Lung (tissue), 12 donors: ENCODE results near the gene ADAMTS12. TPM values are rescaled to one million over a fixed set of nuclear protein-coding genes. Genes with fewer than 3 reads are reported as not detected.

ENCODE experiments used
- ATAC-seq: fragments of 200-7000 bp; cut with Tn5 transposase; one replicate; pipeline ENCODE4 v1.9.1; 2020; ENCODE audit warnings: moderate number of reproducible peaks; ENCODE audit not compliant: insufficient read depth, low FRiP score
- DNase-seq, 3 donors: peaks; one replicate each; pipeline ENCODE4 v3.0.0-alpha.2; 2013 to 2017
- H3K27ac ChIP-seq, 2 donors: one replicate each; pipeline ENCODE4 v1.5.1; 2013; ENCODE audit warnings: mild to moderate bottlenecking in 2 of 2, moderate library complexity in 2 of 2, control low read depth in 1 of 2, inconsistent platforms in 1 of 2, low read depth in 1 of 2, low read length in 1 of 2
- H3K27me3 ChIP-seq, 3 donors: one replicate each; pipeline ENCODE4 v1.5.1; 2013; ENCODE audit warnings: low read length in 2 of 3; ENCODE audit not compliant: control insufficient read depth in 3 of 3, insufficient read depth in 3 of 3
- H3K36me3 ChIP-seq, 4 donors: one replicate each; pipeline ENCODE4 v1.5.1; 2013; ENCODE audit warnings: low read length in 4 of 4, mild to moderate bottlenecking in 1 of 4, moderate library complexity in 1 of 4; ENCODE audit not compliant: control insufficient read depth in 4 of 4, insufficient read depth in 4 of 4
- H3K4me1 ChIP-seq, 5 donors: one replicate each; pipeline ENCODE4 v1.5.1; 2013; ENCODE audit warnings: low read length in 5 of 5, mild to moderate bottlenecking in 2 of 5, moderate library complexity in 1 of 5; ENCODE audit not compliant: control insufficient read depth in 5 of 5, insufficient read depth in 5 of 5
- H3K4me3 ChIP-seq: one replicate; pipeline ENCODE4 v1.5.1; 2013; ENCODE audit warnings: mild to moderate bottlenecking, control low read depth, moderate library complexity
- H3K9ac ChIP-seq, 2 donors: one replicate each; pipeline ENCODE4 v1.5.1; 2013; ENCODE audit warnings: low read length in 2 of 2, control low read depth in 1 of 2; ENCODE audit not compliant: insufficient read depth in 1 of 2
- H3K9me3 ChIP-seq, 4 donors: one replicate each; pipeline ENCODE4 v1.5.1; 2013; ENCODE audit warnings: low read length in 3 of 4, mild to moderate bottlenecking in 1 of 4, moderate library complexity in 1 of 4; ENCODE audit not compliant: control insufficient read depth in 4 of 4, insufficient read depth in 3 of 4
- WGBS, 2 donors: extraction: QIAGEN DNeasy Blood & Tissue Kit; methylation state at CpG; one replicate each; pipeline ENCODE4 v1.1.7; 2013; 5-methylcytosine and 5-hydroxymethylcytosine counted together
- polyA plus RNA-seq, 2 donors: library from polyadenylated mRNA; stranded (reverse); fragments of 200-250 nt; gene quantifications; one replicate each; pipeline ENCODE4 v1.2.1, GENCODE V29; 2013
- total RNA-seq, 2 donors: library from RNA; depleted of rRNA in 1 of 2; stranded (reverse); fragments of >200 nt in 1 of 2; gene quantifications; one replicate each; pipeline ENCODE4 v1.2.1, GENCODE V29; 2014 to 2021
- TF ChIP-seq, protein P1 (sequence below): IDR thresholded peaks from 2 replicates; pipeline ENCODE4 v1.5.1; 2012; ENCODE audit warnings: mild to moderate bottlenecking; ENCODE audit errors: control extremely low read depth, extremely low read depth
- donor health status: control.
- donor health status: control.
- donor health status: Bipolar disorder and iron deficiency.
- donor health status: healthy.
- donor health status: DM: yes; HTN: yes; CAD: no.

ADAMTS12 gene
- total and polyA plus RNA-seq, 4 donors = 1.3 to 55.1 (median 4.3) TPM

- TF ChIP-seq, protein P1, sequence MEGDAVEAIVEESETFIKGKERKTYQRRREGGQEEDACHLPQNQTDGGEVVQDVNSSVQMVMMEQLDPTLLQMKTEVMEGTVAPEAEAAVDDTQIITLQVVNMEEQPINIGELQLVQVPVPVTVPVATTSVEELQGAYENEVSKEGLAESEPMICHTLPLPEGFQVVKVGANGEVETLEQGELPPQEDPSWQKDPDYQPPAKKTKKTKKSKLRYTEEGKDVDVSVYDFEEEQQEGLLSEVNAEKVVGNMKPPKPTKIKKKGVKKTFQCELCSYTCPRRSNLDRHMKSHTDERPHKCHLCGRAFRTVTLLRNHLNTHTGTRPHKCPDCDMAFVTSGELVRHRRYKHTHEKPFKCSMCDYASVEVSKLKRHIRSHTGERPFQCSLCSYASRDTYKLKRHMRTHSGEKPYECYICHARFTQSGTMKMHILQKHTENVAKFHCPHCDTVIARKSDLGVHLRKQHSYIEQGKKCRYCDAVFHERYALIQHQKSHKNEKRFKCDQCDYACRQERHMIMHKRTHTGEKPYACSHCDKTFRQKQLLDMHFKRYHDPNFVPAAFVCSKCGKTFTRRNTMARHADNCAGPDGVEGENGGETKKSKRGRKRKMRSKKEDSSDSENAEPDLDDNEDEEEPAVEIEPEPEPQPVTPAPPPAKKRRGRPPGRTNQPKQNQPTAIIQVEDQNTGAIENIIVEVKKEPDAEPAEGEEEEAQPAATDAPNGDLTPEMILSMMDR = no peak
- WGBS, 2 donors = 96% methylated on average over 2 of the region's 2 CpGs
- no peak overlapping the region for H3K27ac ChIP-seq
- H3K9ac ChIP-seq = no peak overlapping the region
- no peaks in the 10 kb centered on the region for H3K36me3 ChIP-seq
- no peak overlapping the region for H3K4me3 ChIP-seq
- H3K4me1 ChIP-seq = peaks cover 0 to 3% (median 0%) of the 10 kb centered on the region in 5 donors
- no peaks in the 10 kb centered on the region for H3K27me3 ChIP-seq
- H3K9me3 ChIP-seq = peaks cover 0 to 9% (median 9%) of the 10 kb centered on the region in 4 donors
- DNase-seq (no peak), ATAC-seq (no peak)
Measured at GRCh38 chr5:33903118-33903517, 11.3 kb upstream of the ADAMTS12 start.

GRCh38 chr5:33901156-33901555 lies 9.4 kb upstream of the ADAMTS12 start:
- Histone ChIP-seq H3K27me3 (no peaks in the 10 kb centered on the region), H3K9me3 (peaks cover 0 to 7% (median 2%) of the 10 kb centered on the region in 4 donors), H3K4me3 (no peak overlapping the region), H3K27ac (no peak overlapping the region), H3K9ac (no peak overlapping the region), H3K4me1 (peaks cover 0 to 3% (median 0%) of the 10 kb centered on the region in 5 donors), H3K36me3 (no peaks in the 10 kb centered on the region)
- ATAC-seq (no peak), DNase-seq (peak; percentile 16 to 83 (median 81))
- WGBS, 2 donors = 49 to 56% methylated on average over 1 of the region's 1 CpG
- TF ChIP-seq, protein P1 = no peak

GRCh38 chr5:33894566-33894965 lies 2.8 kb upstream of the ADAMTS12 start:
- TF ChIP-seq, protein P1 = no peak
- DNase-seq (no peak), ATAC-seq (no peak)
- Histone ChIP-seq H3K27ac (no peak overlapping the region), H3K9ac (no peak overlapping the region), H3K36me3 (no peaks in the 10 kb centered on the region), H3K9me3 (no peaks in the 10 kb centered on the region), H3K4me1 (peaks cover 4 to 12% (median 5%) of the 10 kb centered on the region in 5 donors), H3K27me3 (no peaks in the 10 kb centered on the region), H3K4me3 (no peak overlapping the region)
- WGBS, 2 donors = 80 to 86% methylated on average over 1 of the region's 1 CpG

GRCh38 chr5:33892620-33893137 lies 889 bp upstream of the ADAMTS12 start:
- DNase-seq (peak; percentile 88 to 93 (median 88)), ATAC-seq (no peak)
- Histone ChIP-seq H3K27me3 (no peaks in the 10 kb centered on the region), H3K4me1 (peaks cover 4 to 29% (median 7%) of the 10 kb centered on the region in 5 donors), H3K36me3 (no peaks in the 10 kb centered on the region), H3K9ac (no peak overlapping the region), H3K9me3 (no peaks in the 10 kb centered on the region), H3K4me3 (no peak overlapping the region), H3K27ac (peak overlapping the region; percentile 4 to 67)
- WGBS, 2 donors = 53 to 61% methylated on average over 5 of the region's 5 CpGs
- TF ChIP-seq, protein P1 = no peak
